ENCODE data around the gene FAM124B. TPM values are rescaled to one million over a fixed set of nuclear protein-coding genes. Genes with fewer than 3 reads are reported as not detected.

The FAM124B gene
- total RNA-seq, 1 donor from 2014 or later, result not detected

GRCh38 chr2:224333726-224334482, 68.0 kb downstream of the FAM124B start:
- DNase-seq (ENCODE audit: low read depth), result no peak
- Histone ChIP-seq H3K36me3 (ENCODE audit: control insufficient read depth, insufficient read depth, low read length) (no peaks in the 10 kb centered on the region), H3K27me3 (ENCODE audit: control insufficient read depth, insufficient read depth, low read length) (no peaks in the 10 kb centered on the region), H3K4me3 (ENCODE audit: low read depth, low read length) (no peak overlapping the region)
- no peak for TF ChIP-seq CTCF (IDR thresholded peaks at IDR 0.05; ENCODE audit: insufficient read depth, low read length, poor library complexity, severe bottlenecking)

GRCh38 chr2:224331698-224332097, 70.2 kb downstream of the FAM124B start:
- no peak overlapping the region for H3K4me3 ChIP-seq (ENCODE audit: low read depth, low read length)
- no peaks in the 10 kb centered on the region for H3K27me3 ChIP-seq (ENCODE audit: control insufficient read depth, insufficient read depth, low read length)
- no peaks in the 10 kb centered on the region for H3K36me3 ChIP-seq (ENCODE audit: control insufficient read depth, insufficient read depth, low read length)
- no peak for TF ChIP-seq CTCF (IDR thresholded peaks at IDR 0.05; ENCODE audit: insufficient read depth, low read length, poor library complexity, severe bottlenecking)
- DNase-seq (ENCODE audit: low read depth), result no peak

- Histone ChIP-seq H3K27me3 (ENCODE audit: control insufficient read depth, insufficient read depth, low read length) (no peaks in the 10 kb centered on the region), H3K36me3 (ENCODE audit: control insufficient read depth, insufficient read depth, low read length) (no peaks in the 10 kb centered on the region), H3K4me3 (ENCODE audit: low read depth, low read length) (no peak overlapping the region)
- no peak for DNase-seq (ENCODE audit: low read depth)
- TF ChIP-seq CTCF (IDR thresholded peaks at IDR 0.05; ENCODE audit: insufficient read depth, low read length, poor library complexity, severe bottlenecking), result no peak
Observed at GRCh38 chr2:224328798-224329197, 73.1 kb downstream of the FAM124B start.

Other genes with a start within 250 kb of the FAM124B start
- 53.3 and 62.4 TPM in 2 replicates for gene CUL3, start 183.3 kb upstream of the FAM124B start, total RNA-seq